Upper lobe of left lung (tissue), 4 donors: ENCODE results near the gene MAG.

Experiments used
- CTCF ChIP-seq, 6 experiments: fragments of 450-650 bp in 4 of 6; fragments of 200-600 bp in 2 of 6; sonication (generic) in 2 of 6; IDR thresholded peaks; one replicate each; pipeline ENCODE4 v1.5.1; 2016 to 2019; ENCODE audit warnings: antibody characterized with exemption in 6 of 6
- EP300 ChIP-seq, 4 donors: sonication (generic); formaldehyde crosslinking; IDR thresholded peaks; one replicate each; pipeline ENCODE4 v1.5.1; 2017; ENCODE audit warnings: antibody characterized with exemption in 4 of 4, control low read depth in 2 of 4
- POLR2A ChIP-seq, 4 donors: fragments of 450-650 bp; IDR thresholded peaks; one replicate each; pipeline ENCODE4 v1.5.1; 2016 to 2017; ENCODE audit warnings: antibody characterized with exemption in 4 of 4, mild to moderate bottlenecking in 2 of 4
- POLR2AphosphoS5 ChIP-seq, 2 donors: sonication (generic); formaldehyde crosslinking; IDR thresholded peaks; one replicate each; pipeline ENCODE4 v1.5.1; 2017; ENCODE audit warnings: antibody characterized with exemption in 2 of 2

DNA sequence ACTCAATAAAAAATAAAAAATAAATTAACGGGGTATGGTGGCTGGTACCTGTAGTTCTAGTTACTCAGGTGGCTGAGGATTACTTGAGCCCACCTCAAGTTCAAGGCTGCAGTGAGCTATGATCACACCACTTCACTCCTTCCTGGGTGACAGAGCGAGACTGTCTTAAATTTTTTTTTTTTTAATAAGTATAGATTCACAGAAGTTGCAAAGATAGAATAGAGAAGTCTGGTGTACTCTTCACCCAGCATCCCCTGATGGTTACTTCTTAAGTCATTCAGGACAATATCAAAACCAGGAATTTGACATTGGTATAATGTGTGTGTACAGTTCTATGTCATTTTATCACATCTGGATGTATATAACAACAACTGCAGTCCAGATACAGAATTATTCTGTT, 29.3 kb downstream of the MAG start:
- TF ChIP-seq POLR2A (IDR thresholded peaks at IDR 0.05) (no peak), POLR2AphosphoS5 (IDR thresholded peaks at IDR 0.05) (no peak), CTCF (IDR thresholded peaks at IDR 0.05) (no peak), EP300 (IDR thresholded peaks at IDR 0.05) (no peak)
